GM12872 (cell line): ENCODE data around the gene FRY.

Experiments used
- TF ChIP-seq, protein P1 (sequence below): IDR thresholded peaks from 3 replicates; pipeline ENCODE4 v1.5.1; 2011; ENCODE audit warnings: low read depth, mild to moderate bottlenecking, low read length, moderate library complexity; ENCODE audit not compliant: insufficient read depth

The FRY gene

DNA sequence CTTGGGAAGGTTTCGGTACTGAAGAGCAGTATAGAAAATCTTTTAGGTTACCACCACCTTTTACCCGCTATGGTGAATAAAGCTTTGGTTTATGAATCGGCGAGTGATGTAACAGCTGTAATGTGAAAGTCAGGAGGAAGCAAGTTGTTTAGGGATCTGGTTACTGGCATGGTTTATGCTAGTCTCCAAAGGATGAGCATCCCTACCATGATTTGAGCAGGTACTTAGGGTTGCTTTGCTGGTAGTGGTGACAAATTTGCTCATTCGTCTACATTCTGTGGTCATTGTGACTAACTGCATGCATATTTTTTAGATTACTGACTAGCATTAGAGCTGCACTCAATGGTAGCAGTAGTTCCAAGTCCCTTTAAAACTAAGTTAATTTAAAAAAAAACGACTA, 104.1 kb downstream of the FRY start:
- TF ChIP-seq, protein P1, sequence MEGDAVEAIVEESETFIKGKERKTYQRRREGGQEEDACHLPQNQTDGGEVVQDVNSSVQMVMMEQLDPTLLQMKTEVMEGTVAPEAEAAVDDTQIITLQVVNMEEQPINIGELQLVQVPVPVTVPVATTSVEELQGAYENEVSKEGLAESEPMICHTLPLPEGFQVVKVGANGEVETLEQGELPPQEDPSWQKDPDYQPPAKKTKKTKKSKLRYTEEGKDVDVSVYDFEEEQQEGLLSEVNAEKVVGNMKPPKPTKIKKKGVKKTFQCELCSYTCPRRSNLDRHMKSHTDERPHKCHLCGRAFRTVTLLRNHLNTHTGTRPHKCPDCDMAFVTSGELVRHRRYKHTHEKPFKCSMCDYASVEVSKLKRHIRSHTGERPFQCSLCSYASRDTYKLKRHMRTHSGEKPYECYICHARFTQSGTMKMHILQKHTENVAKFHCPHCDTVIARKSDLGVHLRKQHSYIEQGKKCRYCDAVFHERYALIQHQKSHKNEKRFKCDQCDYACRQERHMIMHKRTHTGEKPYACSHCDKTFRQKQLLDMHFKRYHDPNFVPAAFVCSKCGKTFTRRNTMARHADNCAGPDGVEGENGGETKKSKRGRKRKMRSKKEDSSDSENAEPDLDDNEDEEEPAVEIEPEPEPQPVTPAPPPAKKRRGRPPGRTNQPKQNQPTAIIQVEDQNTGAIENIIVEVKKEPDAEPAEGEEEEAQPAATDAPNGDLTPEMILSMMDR, result no peak

DNA sequence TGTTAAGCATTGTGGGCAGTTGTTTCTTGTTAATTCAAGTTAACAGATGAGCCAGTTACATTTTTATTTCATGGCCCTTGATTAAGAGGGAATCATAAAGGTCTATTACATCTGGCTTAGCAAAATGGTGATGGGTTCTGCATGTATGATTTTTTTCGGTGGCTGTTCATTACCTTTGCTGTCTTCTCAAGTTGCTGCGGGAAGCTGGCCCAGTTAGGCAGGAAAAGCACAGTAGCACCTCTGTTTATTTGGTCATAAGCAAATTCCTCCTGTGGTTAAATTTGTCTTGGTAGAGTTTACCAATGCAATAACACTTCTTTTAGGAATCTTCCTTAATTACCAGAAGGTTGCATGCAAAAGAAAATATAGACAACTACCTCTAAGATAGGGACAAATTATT, 104.5 kb downstream of the FRY start:
- TF ChIP-seq, protein P1, result no peak

DNA sequence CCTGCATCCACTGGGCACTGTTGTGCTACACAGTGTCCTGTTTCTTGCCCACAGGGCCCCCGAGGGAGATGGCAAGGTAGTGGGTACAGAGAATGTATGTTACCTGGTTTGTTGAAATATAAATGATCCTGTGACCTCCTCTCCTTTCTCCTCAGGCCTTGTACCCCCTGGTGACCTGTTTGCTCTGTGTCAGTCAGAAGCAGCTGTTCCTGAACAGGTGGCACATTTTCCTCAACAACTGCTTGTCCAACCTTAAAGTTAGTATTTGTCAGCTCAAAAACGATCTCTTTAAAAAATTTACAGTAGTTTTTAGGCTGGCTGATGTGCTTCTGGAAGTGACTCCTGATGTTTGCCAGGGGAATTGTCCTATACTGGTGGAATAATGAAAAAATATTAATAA, 105.1 kb downstream of the FRY start:
- TF ChIP-seq, protein P1, result no peak

DNA sequence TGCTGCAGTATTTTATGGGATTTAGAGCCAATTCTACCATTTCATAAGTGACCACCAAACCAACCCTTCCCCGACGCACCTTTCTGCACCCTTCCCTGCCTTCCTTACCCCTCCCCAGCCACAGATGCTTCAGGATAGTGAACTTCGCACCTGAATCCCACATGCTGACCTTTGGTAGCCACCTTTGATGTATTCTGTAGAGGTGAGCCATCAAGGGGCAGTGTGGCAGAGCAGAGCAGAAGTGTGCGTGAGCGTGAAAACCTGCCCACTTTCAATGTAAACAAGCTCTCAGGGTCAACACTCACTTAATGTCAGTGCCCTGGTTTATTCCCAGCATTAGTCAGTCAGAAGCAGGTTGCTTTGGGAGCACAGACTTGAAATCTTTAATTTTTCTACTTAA, 107.7 kb downstream of the FRY start:
- TF ChIP-seq, protein P1, result no peak

DNA sequence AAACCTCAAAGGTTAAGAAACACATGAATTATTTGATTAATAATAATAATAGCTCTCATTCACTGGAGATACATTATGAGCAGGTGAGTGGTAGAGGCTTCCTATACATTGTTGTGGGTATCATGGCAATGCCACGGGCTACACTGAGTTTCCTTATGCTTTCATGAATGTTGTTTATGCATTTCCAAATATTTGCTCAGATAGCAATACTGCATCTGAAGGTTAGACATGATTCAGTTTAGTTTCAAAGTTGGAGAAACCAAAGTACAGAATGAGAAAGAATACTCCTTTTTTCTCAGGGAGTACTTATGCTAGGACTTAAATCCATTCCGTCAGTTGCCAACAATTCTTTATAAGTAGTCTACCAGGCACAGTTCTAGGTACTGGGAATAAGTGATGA, 108.5 kb downstream of the FRY start:
- TF ChIP-seq, protein P1, result no peak

DNA sequence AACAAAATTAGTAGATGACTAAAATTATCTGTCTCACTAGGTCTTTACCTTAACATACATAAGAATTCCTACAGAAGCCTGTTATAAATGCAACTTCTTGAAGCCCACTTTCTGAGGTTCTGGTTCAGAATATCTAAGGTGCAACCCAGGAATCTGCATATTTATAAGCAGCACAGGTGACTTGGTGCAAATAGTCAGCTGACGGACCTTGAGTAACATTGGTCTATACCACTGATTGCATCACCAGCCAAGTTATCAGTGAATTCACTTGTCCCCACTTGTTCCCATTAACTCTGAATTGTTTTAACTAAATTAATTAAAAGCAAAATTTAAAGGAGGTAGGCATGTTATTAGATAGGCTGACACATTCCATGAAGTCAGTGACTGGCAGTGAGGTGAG, 109.9 kb downstream of the FRY start:
- TF ChIP-seq, protein P1, result no peak

DNA sequence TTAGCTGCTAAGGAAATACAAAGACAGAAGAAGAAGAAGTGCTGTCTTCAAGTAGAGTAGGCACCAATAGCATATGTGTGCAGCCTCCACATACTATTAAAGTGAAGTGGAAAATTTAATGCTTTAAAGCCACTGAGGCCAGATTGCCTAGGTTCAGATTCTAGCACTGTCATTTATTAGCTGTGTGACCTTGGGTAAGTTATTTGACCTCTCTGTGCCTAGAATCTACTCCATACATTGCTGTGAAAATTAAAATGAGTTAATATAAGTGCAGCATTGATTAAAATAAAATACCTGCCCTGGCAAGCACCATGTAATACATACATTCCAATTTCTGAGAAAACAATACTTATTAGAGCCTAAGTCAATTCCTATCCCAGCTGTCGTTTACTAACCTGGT, 110.5 kb downstream of the FRY start:
- TF ChIP-seq, protein P1, result no peak

DNA sequence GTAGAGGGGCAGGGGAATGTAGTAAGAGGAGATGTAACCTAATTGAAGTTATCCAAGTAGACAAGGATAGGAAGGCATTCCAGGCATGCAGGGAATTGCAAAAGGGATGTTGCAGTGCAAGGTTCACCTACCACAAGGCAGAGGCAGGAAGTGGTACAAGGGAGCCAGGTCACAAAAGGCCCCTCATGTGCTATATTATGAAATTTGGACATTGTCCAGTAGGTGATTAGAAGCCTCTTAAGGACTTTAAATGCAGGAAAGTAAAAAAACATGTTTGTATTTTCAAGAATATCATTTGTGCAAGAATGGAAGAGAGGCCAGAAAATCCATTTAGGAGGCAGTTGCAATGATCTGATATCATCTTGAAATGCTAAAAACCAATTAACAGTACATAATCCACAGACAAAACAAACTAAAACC, 111.4 kb downstream of the FRY start:
- TF ChIP-seq, protein P1, result no peak
